ENCODE results near the gene GUK1. TPM values are rescaled to one million over a fixed set of nuclear protein-coding genes. Genes with fewer than 3 reads are reported as not detected.

The GUK1 gene
- total RNA-seq, 2 experiments from 2014 or later = 375 to 376 TPM

DNA sequence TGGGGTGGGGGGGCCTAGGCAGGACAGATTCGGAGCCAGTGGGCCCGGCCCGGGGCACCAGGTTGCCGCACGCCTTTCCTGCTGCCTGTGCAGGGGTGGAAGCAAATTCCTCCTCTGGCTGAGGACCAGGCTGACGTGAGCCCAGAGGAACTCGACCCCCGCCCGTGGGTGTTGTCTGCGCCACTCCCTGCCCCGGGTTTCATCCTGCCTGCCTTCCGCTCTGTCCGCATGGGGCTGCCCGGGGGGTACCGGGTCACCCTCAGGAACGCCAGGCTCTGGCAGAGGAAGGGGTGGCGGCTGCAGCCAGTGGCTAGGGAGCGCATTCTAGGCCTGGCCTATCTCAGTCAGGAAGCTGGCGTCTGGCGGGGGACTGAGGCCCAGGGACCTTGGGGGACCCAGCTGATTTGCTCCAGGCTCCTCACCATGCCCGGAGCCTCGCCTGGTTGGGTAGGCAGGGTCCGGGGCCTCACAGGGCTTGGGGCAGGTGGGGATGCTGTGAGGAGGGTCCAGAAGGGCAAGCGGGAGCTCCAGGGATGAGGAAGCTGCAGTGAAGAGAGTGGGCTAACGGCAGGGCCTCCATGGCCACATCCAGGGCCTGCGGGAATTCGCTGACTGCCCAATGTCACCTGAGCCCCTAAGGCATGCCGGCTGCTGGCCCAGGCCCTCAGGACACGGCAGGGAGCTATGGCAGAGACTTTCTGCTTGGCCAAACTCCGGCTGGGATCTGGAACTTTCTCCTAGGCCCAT lies 23.1 kb downstream of the GUK1 start:
- CTCF ChIA-PET = interaction anchor here (0.7 to 1.3 kb wide), 2 partner anchors 20 to 28 kb away, joined by 3 to 4 read pairs; no protein-coding TSS in a partner anchor

DNA sequence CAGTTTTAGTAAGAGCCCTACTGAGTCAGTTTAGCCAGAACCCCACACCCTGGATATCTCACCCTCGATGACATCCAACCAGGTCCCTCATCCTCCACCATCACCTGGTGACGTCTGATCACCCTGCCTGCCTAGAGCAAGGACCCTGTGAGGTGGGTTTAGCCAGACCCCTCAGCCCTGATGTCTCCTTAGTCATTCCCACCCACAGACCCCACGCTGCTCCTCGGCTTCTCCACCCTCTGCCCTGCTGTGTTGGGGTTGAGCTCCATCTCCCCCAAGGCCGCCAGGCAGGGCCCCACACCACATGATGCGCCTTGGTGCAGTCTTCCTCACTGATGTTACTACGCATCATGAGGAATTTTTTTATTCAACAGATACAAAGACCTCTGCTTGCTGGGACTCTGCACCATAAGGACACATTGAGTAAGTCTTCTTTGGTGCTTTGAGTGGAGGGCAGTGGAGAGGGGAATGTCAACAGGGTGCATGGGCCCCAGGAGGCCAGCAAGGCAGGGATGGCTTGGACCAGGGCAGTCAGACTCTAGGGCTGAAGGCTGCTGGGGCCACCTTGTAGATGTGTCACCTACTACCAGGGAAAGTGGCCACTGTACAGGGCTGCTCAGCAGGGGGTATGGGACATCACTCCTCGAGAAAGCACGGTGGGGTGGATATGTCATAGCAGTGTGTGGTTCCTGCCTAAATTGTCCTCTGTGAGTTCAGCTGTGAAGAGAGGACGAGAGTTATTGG lies 23.9 kb downstream of the GUK1 start:
- peak overlapping the region; percentile 93 for H3K27ac Mint-ChIP-seq

More for the DNA sequence above, 23.1 kb downstream of the GUK1 start:
- Mint-ChIP-seq H3K9me3 (no peaks in the 10 kb centered on the region), H3K27ac (peak overlapping the region; percentile 93), H3K4me1 (ENCODE audit: low read depth) (peaks cover 35% of the 10 kb centered on the region), H3K4me3 (no peak overlapping the region), H3K27me3 (no peaks in the 10 kb centered on the region), H3K36me3 (ENCODE audit: low read depth) (peaks cover 5% of the 10 kb centered on the region)
- POLR2A ChIA-PET = interaction anchor here (1.2 to 6.6 kb wide), 2 partner anchors 12 to 22 kb away, joined by 4 to 59 read pairs; partner anchors contain the start of gene GUK1
- intact Hi-C loops (cut with micrococcal nuclease) = no loop called here
- TF ChIP-seq, protein P1, sequence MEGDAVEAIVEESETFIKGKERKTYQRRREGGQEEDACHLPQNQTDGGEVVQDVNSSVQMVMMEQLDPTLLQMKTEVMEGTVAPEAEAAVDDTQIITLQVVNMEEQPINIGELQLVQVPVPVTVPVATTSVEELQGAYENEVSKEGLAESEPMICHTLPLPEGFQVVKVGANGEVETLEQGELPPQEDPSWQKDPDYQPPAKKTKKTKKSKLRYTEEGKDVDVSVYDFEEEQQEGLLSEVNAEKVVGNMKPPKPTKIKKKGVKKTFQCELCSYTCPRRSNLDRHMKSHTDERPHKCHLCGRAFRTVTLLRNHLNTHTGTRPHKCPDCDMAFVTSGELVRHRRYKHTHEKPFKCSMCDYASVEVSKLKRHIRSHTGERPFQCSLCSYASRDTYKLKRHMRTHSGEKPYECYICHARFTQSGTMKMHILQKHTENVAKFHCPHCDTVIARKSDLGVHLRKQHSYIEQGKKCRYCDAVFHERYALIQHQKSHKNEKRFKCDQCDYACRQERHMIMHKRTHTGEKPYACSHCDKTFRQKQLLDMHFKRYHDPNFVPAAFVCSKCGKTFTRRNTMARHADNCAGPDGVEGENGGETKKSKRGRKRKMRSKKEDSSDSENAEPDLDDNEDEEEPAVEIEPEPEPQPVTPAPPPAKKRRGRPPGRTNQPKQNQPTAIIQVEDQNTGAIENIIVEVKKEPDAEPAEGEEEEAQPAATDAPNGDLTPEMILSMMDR (IDR thresholded peaks at IDR 0.05) = no peak
- no peak for DNase-seq
- ATAC-seq = no peak

GRCh38 chr1:228164561-228165371 lies 24.7 kb downstream of the GUK1 start:
- intact Hi-C loops (cut with micrococcal nuclease) = no loop called here
- peaks cover 39% of the 10 kb centered on the region for H3K4me1 Mint-ChIP-seq (ENCODE audit: low read depth)
- peak overlapping the region; percentile 79 for H3K4me3 Mint-ChIP-seq
- no peaks in the 10 kb centered on the region for H3K27me3 Mint-ChIP-seq
- TF ChIP-seq, protein P1 (IDR thresholded peaks at IDR 0.05) = no peak
- peaks cover 5% of the 10 kb centered on the region for H3K36me3 Mint-ChIP-seq (ENCODE audit: low read depth)
- ChIA-PET CTCF (interaction anchor here (0.7 to 6.2 kb wide), 11 partner anchors 8 to 622 kb away, joined by 3 to 47 read pairs (median 4); partner anchors contain the start of genes ARF1 and GUK1), POLR2A (interaction anchor here (0.7 to 6.6 kb wide), 8 partner anchors 8 to 293 kb away, joined by 3 to 59 read pairs (median 4); partner anchors contain the start of genes GUK1 and MRPL55)
- no peak for DNase-seq
- peak overlapping the region; percentile 93 for H3K27ac Mint-ChIP-seq
- no peaks in the 10 kb centered on the region for H3K9me3 Mint-ChIP-seq
- no peak for ATAC-seq

More for the DNA sequence above, 23.9 kb downstream of the GUK1 start:
- peak overlapping the region; percentile 79 for H3K4me3 Mint-ChIP-seq
- CTCF ChIA-PET = interaction anchor here (1.3 to 6.2 kb wide), 4 partner anchors 10 to 621 kb away, joined by 3 to 47 read pairs (median 28); partner anchors contain the start of gene GUK1
- POLR2A ChIA-PET = interaction anchor here (1.3 to 6.6 kb wide), 2 partner anchors 9 to 23 kb away, joined by 3 to 59 read pairs; partner anchors contain the start of gene GUK1
- DNase-seq (no peak), ATAC-seq (no peak)
- H3K9me3 Mint-ChIP-seq = no peaks in the 10 kb centered on the region
- H3K4me1 Mint-ChIP-seq (ENCODE audit: low read depth) = peaks cover 35% of the 10 kb centered on the region
- H3K27me3 Mint-ChIP-seq = no peaks in the 10 kb centered on the region
- peaks cover 5% of the 10 kb centered on the region for H3K36me3 Mint-ChIP-seq (ENCODE audit: low read depth)
- TF ChIP-seq, protein P1 (IDR thresholded peaks at IDR 0.05) = no peak
- intact Hi-C loops (cut with micrococcal nuclease) = no loop called here

GRCh38 chr1:228165372-228166169 lies 25.5 kb downstream of the GUK1 start, which contains the start of gene IBA57:
TSS of gene IBA57 (plus strand) at chr1:228165804. CDS start at chr1:228165817, 13 bp downstream.
- Mint-ChIP-seq H3K27me3 (no peaks in the 10 kb centered on the region), H3K36me3 (ENCODE audit: low read depth) (peaks cover 5% of the 10 kb centered on the region), H3K4me1 (ENCODE audit: low read depth) (peaks cover 41% of the 10 kb centered on the region), H3K27ac (peak within 1 kb of the TSS; percentile 93), H3K4me3 (peak within 1 kb of the TSS; percentile 79), H3K9me3 (no peaks in the 10 kb centered on the region)
- TF ChIP-seq, protein P1 (IDR thresholded peaks at IDR 0.05) = peak; percentile 57
- intact Hi-C loops (cut with micrococcal nuclease) = loop anchor here (1.0 kb wide), 2 partner anchors 26 to 56 kb away; partner anchors contain the start of gene MRPL55
- peak; percentile 99 for DNase-seq
- POLR2A ChIA-PET = interaction anchor here (0.6 to 6.6 kb wide), 10 partner anchors 9 to 292 kb away, joined by 3 to 59 read pairs (median 4); partner anchors contain the start of genes GUK1 and MRPL55
- CTCF ChIA-PET = interaction anchor here (0.7 to 6.2 kb wide), 14 partner anchors 9 to 623 kb away, joined by 3 to 47 read pairs (median 4); partner anchors contain the start of genes ARF1 and GUK1
- peak; percentile 89 for ATAC-seq
